A673 (cell line): ENCODE results near the gene RASA3.

Experiments
- CTCF ChIP-seq: fragments of 300-800, 200-600 bp; sonication (generic); conservative IDR thresholded peaks from 2 replicates; pipeline ENCODE4 v1.5.1; 2017; ENCODE audit warnings: low read depth, mild to moderate bottlenecking, antibody characterized with exemption, low read length, moderate library complexity, mixed read lengths
- EZH2 ChIP-seq: fragments of 200-600 bp; sonication (generic); IDR thresholded peaks from 2 replicates; pipeline ENCODE4 v1.6.1; 2017; ENCODE audit warnings: borderline replicate concordance, low read depth, mild to moderate bottlenecking, mixed read lengths, antibody characterized with exemption, low read length; ENCODE audit not compliant: poor library complexity, severe bottlenecking

GRCh38 chr13:113973218-113974164 is 158.9 kb downstream of the RASA3 start, which contains the start of gene C13orf46:
- no peak for TF ChIP-seq EZH2
- no peak for TF ChIP-seq CTCF
